ENCODE measurements around the gene IQCK.

DNA sequence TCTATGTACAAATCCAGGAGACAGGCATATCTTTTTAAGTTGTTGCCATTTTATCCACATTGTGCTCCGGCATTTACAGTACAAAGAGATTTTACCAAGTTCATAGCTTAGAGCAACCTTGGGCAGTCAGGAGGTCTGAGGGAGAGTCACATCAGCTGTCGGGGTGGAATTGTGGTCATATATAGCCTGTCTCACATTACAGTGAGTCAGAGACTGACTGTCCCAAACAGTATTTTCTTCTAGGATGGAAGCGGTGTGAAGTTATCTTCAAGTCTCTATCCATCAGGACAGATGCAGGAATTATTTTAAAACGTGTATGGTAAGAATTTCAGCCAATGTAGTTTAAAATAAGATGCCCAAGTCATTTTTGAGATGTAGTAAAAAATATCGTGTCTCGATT is 113.6 kb downstream of the IQCK start:
- TF ChIP-seq, protein P1, sequence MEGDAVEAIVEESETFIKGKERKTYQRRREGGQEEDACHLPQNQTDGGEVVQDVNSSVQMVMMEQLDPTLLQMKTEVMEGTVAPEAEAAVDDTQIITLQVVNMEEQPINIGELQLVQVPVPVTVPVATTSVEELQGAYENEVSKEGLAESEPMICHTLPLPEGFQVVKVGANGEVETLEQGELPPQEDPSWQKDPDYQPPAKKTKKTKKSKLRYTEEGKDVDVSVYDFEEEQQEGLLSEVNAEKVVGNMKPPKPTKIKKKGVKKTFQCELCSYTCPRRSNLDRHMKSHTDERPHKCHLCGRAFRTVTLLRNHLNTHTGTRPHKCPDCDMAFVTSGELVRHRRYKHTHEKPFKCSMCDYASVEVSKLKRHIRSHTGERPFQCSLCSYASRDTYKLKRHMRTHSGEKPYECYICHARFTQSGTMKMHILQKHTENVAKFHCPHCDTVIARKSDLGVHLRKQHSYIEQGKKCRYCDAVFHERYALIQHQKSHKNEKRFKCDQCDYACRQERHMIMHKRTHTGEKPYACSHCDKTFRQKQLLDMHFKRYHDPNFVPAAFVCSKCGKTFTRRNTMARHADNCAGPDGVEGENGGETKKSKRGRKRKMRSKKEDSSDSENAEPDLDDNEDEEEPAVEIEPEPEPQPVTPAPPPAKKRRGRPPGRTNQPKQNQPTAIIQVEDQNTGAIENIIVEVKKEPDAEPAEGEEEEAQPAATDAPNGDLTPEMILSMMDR (IDR thresholded peaks at IDR 0.05; ENCODE audit: low read depth, low read length, poor library complexity, severe bottlenecking), result no peak
- TF ChIP-seq EZH2phosphoT487 (IDR thresholded peaks at IDR 0.05; ENCODE audit: borderline replicate concordance, low read length), result no peak

All from DOHH2 (cell line).